NCI-H1092 treated with DMSO at 0.1 percent for 48 hours (cell line): ENCODE data around the gene LENEP.

Source experiments
- DNase-seq: peaks from one replicate; lab custom pipeline; 2025; lab: John Stamatoyannopoulos, UW

Gene LENEP

GRCh38 chr1:155011437-155012025, 18.1 kb downstream of the LENEP start:
- DNase-seq, result no peak

- DNase-seq, result peak; percentile 70
Measured at GRCh38 chr1:155012026-155012546, 18.7 kb downstream of the LENEP start.

- no peak for DNase-seq
Measured at GRCh38 chr1:155012776-155013602, 19.6 kb downstream of the LENEP start.

GRCh38 chr1:155013632-155014031, 20.2 kb downstream of the LENEP start:
- no peak for DNase-seq

- DNase-seq, result no peak
Measured at GRCh38 chr1:155014709-155015508, 21.5 kb downstream of the LENEP start.

GRCh38 chr1:155015527-155016230, 22.3 kb downstream of the LENEP start:
- DNase-seq, result no peak

GRCh38 chr1:155016231-155016831, 22.9 kb downstream of the LENEP start:
- no peak for DNase-seq

- DNase-seq, result peak; percentile 63
Measured at GRCh38 chr1:155017041-155017945, 23.9 kb downstream of the LENEP start.

- no peak for DNase-seq
Measured at GRCh38 chr1:155017946-155018316, 24.5 kb downstream of the LENEP start.

- DNase-seq, result no peak
Measured at GRCh38 chr1:155018617-155019348, 25.4 kb downstream of the LENEP start.

GRCh38 chr1:155019377-155020245, 26.2 kb downstream of the LENEP start:
- peak; percentile 12 for DNase-seq

- DNase-seq, result no peak
Measured at GRCh38 chr1:155022136-155022926, 28.9 kb downstream of the LENEP start.

GRCh38 chr1:155022927-155023236, 29.5 kb downstream of the LENEP start:
- no peak for DNase-seq

- no peak for DNase-seq
Measured at GRCh38 chr1:155023627-155024026, 30.2 kb downstream of the LENEP start.

GRCh38 chr1:155024315-155024714, 30.9 kb downstream of the LENEP start:
- no peak for DNase-seq

- no peak for DNase-seq
Measured at GRCh38 chr1:155026154-155026553, 32.8 kb downstream of the LENEP start.

- DNase-seq, result no peak
Measured at GRCh38 chr1:155026588-155026987, 33.2 kb downstream of the LENEP start.
